Head of caudate nucleus (tissue), 42 donors: Measurements from ENCODE around the gene CYP2R1.
"Not testable (repeated sequence)": the region's sequence is repeated elsewhere in the genome, so short reads cannot be mapped to it uniquely, and the experiment has no call there.

Experiments used
- DNase-seq, 42 donors: peaks; one replicate each; pipeline versions ENCODE4 v3.0.0 to v3.0.0-alpha.2; 2020 to 2021; ENCODE audit warnings: mixed read lengths in 7 of 42
- intact Hi-C: fragments of 100-400 bp; cut with DNase I; formaldehyde crosslinking; loops from one replicate; pipeline ENCODE4 v1.15.0; 2022

The CYP2R1 gene

DNA sequence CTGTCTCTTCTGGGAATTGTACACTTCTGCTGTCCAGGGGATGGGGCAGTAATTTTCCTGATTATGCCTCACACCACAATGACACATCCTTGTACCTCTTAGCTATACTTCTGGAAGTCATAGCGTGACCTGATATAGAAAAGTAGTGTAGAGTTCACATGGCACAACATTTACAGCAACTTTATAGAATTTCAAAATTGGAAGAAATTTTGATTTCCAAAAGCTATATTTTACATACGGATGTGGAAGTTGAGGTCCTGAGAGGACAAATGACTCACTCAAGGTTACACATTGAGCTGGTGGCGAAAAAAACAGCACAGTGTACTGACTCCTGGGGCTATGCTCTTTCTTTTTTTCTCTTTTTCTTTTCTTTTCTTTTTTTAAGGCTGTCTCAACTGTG lies 6.3 kb upstream of the CYP2R1 start:
- intact Hi-C loops, result no loop called here
- no peak for DNase-seq

DNA sequence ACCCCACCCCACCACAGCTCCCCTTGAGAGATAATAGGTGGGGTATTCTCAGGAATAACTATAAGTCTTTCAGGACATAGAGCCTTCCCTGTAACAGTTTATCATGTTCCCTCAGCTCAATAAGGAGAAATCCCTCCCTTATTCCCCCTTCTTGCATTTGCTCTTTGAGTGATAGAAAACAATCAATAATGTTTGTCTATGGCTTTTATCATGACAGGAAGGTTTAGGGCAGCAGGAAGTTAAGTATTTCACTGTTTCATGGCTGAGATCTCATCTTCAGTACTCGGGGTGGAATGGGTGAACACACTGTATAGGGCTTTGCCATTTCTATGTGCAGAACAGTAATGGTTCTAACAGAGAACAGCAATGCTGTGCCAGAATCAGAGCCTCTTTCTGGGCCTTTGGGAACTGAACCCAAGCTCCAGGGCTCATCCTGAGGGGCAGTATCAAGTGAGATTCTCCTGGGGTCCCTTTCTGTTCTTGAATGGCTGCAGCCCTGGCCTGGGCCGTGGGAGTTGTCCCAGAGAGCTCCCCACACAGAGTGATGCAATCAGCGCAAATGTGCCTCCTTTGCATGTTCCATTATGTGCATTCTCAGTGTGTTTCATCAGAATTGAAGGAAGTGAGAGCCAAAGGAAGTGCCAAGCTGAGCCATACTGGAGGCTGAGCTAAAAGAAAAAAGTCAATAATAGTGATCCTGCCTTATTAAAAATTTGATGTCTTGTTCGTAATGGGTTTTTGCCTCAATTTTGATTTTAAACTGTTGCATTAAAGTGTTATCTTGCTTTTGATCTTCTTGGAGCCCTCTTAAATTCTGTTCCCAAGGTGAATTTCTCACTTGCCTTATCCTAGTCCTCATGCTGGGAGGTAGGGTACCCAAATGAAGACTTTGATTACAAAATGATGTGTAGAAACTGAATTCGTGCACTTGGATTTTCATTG lies 2.9 kb upstream of the CYP2R1 start:
- DNase-seq, result peak in 25 of 42 donors; percentile 12 to 64 (median 30)
- intact Hi-C loops, result no loop called here

DNA sequence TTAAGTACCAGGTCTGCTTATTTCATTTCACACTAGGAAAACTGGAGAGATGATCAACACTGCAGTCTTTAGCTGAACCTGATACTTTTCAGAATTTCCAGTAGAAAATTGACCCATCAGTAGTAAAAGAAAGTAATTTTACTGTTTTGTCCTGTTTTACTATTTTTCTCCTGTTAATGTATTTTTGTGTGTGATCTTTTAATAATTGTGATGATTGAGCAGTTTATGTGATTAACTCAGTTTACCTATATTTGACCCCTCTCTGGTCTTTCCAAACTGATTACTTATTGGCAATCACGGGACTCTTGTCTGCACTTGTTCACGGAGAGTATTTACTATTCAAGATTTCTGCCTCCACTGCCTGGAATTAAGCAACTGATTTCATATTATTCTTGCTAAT lies 546 bp upstream of the CYP2R1 start:
- intact Hi-C loops, result no loop called here
- no peak for DNase-seq

DNA sequence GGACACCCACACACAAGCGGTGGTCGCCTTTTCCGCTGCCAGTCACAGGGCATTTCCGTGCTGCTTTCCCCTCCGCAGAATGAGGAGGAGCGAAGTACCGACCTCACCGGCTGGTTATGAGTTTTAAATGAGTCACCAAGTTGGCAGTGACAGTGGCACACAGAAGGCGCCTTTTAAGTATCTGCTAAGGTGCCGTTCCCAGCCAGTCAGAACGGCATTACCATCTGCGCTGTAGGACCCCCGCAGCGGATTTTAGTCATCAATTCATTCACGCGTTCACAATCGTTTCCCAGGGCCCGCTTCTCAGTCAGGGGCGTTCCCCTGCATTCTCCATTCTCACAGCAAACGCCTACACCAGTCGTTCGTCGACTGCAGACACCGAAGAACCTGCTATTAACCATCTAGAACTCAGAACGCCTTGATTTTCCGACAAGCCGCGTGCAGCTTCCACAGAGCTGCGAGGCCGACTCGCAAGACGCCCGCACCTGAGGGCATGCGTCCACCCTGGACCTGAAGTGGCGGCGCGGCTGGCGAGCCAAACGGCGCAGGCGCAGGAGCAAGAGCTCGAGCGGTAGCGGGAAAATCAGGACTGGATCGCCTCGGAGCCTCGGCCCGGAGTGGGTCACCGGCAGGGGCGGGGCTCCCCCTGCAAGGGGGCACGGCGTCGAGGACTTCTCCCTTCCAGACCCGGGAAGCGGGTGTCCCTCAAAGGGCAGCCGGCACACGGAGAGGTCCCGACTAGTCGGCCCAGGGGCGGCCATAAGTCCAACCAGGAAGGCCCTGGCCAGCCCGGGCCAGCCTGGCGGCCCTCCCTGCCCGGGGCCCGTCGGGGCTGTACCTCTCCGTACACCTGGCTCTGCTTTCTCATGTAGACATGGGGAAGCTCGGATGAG lies 642 bp downstream of the CYP2R1 start:
- peak; percentile 63 to 92 (median 84) for DNase-seq
- intact Hi-C loops, result no loop called here

DNA sequence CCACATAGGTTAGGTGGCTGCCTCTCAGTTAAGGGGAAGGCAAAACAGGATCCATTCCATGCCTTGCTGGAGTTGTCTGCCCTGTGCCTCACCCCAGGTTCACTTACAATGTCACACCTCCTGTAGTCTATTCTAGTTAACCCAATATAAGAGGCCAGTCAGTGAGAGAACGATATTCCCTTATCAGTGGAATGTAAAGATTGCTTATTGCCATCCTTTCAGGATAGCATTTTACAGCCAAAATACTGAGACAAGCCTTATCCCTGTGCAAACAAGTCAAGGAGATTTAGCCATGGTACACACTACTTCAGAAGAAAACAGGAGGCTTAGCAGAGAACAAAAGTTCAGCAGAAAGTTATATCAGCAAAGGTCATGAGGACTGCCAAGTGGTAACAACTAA lies 5.5 kb downstream of the CYP2R1 start:
- intact Hi-C loops, result no loop called here
- DNase-seq, result no peak

DNA sequence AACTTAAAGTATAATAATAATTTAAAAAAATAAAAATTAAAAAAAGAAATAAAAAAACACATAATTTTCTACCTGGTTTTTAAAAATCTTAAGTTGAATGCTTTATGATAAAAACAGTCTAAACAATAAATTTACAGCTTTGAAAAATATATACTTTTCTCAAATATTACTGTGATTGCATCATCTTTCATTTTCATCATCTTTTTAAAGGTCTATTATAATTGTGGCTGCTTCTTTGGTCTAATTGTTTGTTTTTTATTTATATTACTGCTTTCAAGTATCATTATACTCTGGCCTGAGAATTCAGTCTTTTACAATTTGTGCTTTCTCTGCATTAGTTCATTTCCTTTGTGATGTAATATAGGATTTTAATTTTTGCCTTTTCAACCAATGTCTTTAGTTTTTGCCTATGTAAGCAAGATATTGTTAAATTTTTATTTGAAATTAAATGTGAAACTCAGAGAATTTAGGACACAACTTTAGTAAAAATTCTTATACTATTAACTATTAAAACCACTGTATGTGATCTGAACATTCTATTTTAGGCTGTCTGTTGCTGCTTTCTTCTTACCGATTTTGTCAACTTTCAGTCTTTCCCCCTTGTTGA lies 7.3 kb downstream of the CYP2R1 start:
- DNase-seq, result no peak
- intact Hi-C loops, result no loop called here

DNA sequence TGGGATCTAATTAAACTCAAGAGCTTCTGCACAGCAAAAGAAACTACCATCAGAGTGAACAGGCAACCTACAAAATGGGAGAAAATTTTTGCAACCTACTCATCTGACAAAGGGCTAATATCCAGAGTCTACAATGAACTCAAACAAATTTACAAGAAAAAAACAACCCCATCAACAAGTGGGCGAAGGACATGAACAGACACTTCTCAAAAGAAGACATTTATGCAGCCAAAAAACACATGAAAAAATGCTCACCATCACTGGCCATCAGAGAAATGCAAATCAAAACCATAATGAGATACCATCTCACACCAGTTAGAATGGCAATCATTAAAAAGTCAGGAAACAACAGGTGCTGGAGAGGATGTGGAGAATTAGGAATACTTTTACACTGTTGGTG lies 8.3 kb downstream of the CYP2R1 start:
- intact Hi-C loops, DNase-seq: not testable (repeated sequence)

DNA sequence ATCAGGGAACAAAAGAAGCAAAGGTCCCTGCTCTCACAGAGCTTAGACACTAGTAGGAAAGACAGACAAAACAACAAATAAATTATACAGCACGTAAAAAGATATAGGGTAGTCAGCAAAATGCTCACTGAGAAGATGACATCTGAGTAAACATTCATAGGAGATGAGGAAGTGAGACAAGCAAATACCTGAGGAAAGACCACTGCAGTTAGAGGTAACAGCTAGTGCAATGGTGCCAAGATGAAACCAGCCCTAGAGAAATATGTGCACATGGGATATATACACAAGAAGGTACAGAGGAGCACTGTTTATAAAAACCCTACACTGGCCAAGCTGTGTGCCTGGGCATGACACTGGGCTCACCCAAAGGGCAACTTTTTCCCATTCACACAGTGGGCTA lies 9.8 kb downstream of the CYP2R1 start:
- intact Hi-C loops, result no loop called here
- DNase-seq, result no peak

DNA sequence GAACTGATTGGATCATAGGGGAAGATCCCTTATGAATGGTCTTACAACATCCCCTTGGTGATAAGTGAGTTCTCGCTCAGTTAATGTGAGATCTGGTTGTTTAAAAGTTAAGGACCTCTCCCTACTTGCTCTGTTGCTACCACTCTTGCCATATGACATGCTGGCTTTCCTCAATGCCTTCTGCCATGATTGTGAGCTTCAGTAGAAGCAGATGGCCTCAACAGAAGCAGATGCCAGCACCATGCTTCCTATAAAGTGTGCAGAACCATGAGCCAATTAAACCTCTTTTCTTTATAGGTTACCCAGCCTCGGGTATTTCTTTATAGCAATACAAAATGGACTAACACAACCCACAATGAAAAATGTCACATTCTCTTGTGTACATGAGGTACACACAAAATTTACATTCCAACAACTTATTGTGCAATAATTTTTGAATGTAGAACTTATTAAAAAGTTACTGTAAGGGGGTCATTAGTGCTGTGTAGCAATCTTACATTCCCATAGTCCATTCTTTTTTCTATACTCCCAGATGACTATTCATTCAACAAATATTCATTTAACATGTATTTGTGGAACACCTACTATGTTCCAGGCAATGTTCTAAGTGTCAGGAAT lies 10.3 kb downstream of the CYP2R1 start:
- DNase-seq, result no peak
- intact Hi-C loops, result no loop called here

DNA sequence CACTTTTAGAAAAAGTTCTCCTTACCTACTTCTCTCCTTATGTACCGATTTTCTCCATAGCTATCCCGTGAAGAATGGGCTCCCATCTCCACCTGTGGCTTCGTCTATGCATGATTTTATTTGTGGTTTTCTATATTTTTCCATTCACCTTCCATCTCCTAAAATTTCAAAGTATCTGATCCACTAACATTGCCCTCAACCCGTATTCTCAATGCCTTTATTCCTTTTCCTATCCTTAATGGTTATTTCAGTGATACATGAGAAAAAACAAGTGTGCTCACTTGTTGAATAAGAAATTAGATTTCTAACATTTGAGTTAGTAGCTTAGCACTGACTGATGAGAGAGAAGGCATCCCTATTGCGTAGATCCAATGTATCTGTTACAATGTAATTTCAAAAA lies 16.9 kb downstream of the CYP2R1 start:
- intact Hi-C loops, result no loop called here
- no peak for DNase-seq

DNA sequence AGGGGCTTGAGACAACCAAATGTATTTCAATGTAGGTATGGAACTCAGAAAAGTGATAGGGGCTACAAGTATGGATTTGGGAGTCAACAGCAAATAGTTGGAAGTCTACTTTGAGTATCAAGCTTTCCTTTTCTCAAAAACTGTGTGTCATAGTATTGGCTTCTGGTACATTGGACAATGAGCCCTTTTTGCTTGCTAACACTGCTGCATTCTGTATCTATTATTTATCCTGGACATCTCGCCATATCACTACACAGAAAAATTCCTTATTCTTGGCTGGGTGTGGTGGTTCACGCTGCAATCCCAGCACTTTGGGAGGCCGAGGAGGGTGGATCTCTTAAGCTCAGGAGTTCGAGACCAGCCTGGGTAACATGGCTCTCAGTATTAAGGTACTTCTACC lies 18.4 kb downstream of the CYP2R1 start:
- intact Hi-C loops, result no loop called here
- no peak for DNase-seq

DNA sequence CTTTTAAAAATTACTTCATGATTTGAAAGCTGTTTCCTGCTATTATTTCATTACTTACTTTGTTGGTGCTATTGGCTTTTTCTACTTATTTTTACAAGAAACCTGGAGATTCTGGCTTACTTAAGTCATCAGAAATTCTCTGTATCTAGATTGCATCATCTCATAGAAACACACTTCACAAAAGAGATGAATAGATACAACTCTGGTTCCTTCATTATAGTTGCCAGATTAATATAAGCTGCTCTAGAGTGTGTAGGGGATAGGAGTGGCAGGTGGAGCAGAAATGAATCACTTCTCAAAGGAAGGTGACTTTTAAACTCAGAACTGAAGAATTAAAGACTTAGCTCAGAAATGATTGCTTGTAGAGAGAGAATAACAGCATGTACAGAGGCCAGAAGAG lies 20.0 kb downstream of the CYP2R1 start:
- DNase-seq, result peak in 1 of 42 donors; percentile 25
- intact Hi-C loops, result no loop called here

DNA sequence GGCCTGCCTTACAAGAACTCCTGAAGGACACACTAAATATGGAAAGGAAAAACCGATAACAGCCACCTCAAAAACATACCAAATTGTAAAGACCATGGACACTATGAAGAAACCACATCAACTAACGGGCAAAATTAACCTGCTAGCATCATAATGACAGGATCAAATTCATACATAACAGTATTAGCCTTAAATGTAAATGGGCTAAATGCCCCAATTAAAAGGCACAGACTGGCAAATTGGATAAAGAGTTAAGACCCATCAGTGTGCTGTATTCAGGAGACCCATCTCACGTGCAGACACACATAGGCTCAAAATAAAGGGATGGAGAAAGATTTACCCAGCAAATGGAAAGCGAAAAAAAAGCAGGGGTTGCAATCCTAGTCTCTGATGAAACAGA lies 28.3 kb downstream of the CYP2R1 start:
- intact Hi-C loops, DNase-seq: not testable (repeated sequence)

DNA sequence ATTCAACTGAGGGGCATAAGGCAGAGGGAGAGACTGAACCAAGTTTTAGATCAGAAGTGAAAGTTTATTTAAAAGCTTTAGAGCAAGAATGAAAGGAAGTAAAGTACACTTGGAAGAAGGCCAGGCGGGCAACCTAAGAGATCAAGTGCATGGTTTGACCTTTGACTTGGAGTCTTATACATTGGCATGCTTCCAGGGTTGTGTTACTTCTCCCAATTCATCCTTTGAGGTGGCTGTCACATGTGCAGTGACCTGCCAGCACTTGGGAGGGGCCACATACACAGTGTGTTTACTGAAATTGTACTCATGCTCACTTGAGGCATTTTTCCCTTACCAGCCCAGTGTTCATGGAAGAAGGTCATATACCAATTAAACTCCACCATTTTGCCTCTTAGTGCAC lies 30.4 kb downstream of the CYP2R1 start:
- DNase-seq, result no peak
- intact Hi-C loops, result no loop called here

DNA sequence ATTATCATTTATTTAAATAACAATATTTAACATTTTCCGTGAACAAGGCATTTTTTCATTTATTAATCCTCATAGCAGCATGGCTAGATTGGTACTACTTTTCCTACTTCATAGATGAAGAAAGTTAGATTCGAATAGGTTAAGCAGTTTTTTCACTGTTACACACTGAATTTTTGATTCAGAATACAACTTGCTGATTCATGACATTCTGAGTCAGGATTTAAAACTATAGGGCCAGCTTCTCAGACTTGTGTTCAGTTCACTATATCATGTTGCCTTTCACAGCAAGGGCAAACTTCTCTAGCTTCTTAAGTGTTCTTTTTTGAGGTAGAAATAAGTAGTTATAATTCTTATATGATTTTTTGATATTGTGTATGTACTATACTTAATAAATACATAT lies 31.5 kb downstream of the CYP2R1 start:
- intact Hi-C loops, result no loop called here
- no peak for DNase-seq

DNA sequence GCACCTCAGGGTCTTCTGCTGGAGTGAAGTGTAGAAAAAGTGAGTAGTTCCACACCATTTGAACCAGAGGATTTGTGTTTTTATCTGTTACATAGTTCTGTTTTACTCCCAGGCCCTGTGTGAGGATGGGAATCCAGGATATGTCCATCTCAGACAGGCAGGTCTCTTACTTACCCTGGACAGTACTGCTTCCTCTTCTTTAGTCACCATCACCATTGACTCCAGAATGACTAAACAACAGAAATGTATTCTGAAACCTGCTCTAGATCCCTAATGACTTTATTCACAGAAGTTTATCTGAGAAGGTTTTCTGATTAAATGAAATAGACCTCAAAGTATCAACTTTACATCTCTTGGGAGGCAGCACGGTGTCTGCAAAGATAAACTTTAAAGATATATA lies 33.6 kb downstream of the CYP2R1 start:
- intact Hi-C loops, result no loop called here
- no peak for DNase-seq

DNA sequence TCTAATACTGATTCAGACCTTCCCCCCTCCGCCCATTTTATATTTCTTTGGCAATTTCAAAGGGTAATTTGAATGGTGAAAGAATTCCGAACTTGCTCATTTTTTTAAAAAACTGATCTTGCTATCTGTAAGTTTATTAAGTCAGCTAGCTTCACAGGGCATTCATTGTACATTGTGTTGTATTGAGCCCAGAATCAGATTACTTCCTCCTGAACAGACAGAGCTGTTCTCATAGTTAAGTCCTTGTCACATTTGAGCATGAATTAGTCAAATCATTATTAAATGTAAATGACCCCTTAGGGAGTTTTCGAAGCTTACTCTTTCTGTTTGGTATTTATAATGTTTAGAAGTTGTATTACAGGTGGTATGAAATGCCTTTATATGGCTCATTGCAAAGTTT lies 34.4 kb downstream of the CYP2R1 start:
- intact Hi-C loops, result no loop called here
- DNase-seq, result no peak

DNA sequence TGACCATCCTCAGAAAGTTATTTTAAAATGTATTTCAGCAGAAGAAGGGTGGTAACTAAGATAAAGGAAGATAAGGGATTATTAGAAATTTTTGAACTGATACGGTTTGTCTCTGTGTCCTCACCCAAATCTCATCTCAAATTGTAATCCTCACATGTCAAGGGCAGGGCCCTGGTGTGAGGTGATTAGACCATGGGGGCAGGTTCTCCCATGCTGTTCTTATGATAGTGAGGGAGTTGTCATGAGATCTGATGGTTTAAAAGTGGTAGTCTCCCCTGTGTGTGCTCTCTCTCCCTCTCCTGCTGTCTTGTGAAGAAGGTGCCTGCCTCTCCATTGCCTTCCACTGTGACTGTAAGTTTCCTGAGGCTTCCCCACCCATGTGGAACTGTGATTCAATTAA lies 36.1 kb downstream of the CYP2R1 start:
- DNase-seq, result no peak
- intact Hi-C loops, result no loop called here

DNA sequence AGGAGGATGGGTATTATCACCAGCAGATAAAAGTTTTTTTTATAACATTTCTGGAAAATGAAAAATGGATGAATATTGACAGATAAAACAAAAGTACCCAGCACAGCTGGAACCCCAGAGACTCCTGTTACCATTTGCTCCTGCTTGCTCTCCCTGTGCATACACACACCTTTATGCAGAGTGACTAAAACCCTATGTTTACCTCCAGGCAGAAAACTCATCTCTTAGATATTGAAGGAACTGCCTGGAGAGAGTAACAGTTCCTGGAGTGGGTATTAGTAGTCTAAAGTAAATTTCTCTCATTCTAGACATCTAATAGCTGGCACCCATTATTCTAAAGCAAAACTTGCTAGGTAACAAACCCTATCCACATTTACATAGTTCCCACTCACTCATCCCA lies 38.0 kb downstream of the CYP2R1 start:
- intact Hi-C loops, result no loop called here

More for the DNA sequence above, 38.0 kb downstream of the CYP2R1 start:
- DNase-seq, result no peak
